Neural cell (in vitro differentiated cells): Measurements from ENCODE around the gene GNPTAB. TPM values are rescaled to one million over a fixed set of nuclear protein-coding genes. Genes with fewer than 3 reads are reported as not detected.

Experiments
- H2AFZ ChIP-seq: fragments of 200-600, 300-800 bp; sonication (generic), shearing (Covaris generic); 2 replicates; pipeline ENCODE4 v1.6.0; 2014; ENCODE audit warnings: low read depth, mild to moderate bottlenecking, antibody characterized with exemption, low read length, moderate library complexity
- H3F3A ChIP-seq: fragments of 200-600 bp; shearing (Covaris generic); 2 replicates; pipeline ENCODE4 v1.6.1; 2016; ENCODE audit warnings: mild to moderate bottlenecking, moderate library complexity, mixed read lengths, antibody characterized with exemption, low read length; ENCODE audit not compliant: insufficient read depth, poor library complexity, severe bottlenecking
- H3K27ac ChIP-seq: fragments of 200-600, 300-800 bp; sonication (generic), shearing (Covaris generic); 2 replicates; pipeline ENCODE4 v1.5.1; 2014; ENCODE audit warnings: mild to moderate bottlenecking, low read length, moderate library complexity
- H3K27me3 ChIP-seq: fragments of 300-800, 200-600 bp; sonication (generic), shearing (Covaris generic); 2 replicates; pipeline ENCODE4 v1.6.0; 2014; ENCODE audit warnings: mild to moderate bottlenecking, low read depth, low read length, moderate library complexity; ENCODE audit not compliant: insufficient read depth
- H3K36me3 ChIP-seq: fragments of 300-800, 200-600 bp; sonication (generic), shearing (Covaris generic); 2 replicates; pipeline ENCODE4 v1.5.1; 2014; ENCODE audit warnings: mild to moderate bottlenecking, antibody characterized with exemption, low read length, moderate library complexity; ENCODE audit not compliant: insufficient read depth
- H3K4me2 ChIP-seq: fragments of 300-800, 200-600 bp; sonication (generic), shearing (Covaris generic); 2 replicates; pipeline ENCODE4 v1.6.0; 2014; ENCODE audit warnings: mild to moderate bottlenecking, low read length
- H3K4me3 ChIP-seq: fragments of 300-800, 200-600 bp; sonication (generic), shearing (Covaris generic); 2 replicates; pipeline ENCODE4 v1.5.1; 2014; ENCODE audit warnings: mild to moderate bottlenecking, low read length, moderate library complexity
- H3K79me2 ChIP-seq: fragments of 200-600 bp; shearing (Covaris generic); replicated peaks from 2 replicates; pipeline ENCODE4 v1.6.0; 2014; ENCODE audit warnings: mild to moderate bottlenecking, low read length, moderate library complexity; ENCODE audit not compliant: insufficient read depth
- H3K9ac ChIP-seq: fragments of 300-800, 200-600 bp; sonication (generic), shearing (Covaris generic); 2 replicates; pipeline ENCODE4 v1.6.1; 2016; ENCODE audit warnings: mild to moderate bottlenecking, low read length, mixed read lengths
- H3K9me2 ChIP-seq: fragments of 200-600 bp; shearing (Covaris generic); 2 replicates; pipeline ENCODE4 v1.6.1; 2016; ENCODE audit warnings: mild to moderate bottlenecking, low read length, mixed read lengths; ENCODE audit not compliant: insufficient read depth
- H3K9me3 ChIP-seq: fragments of 200-600, 300-800 bp; sonication (generic), shearing (Covaris generic); 2 replicates; pipeline ENCODE4 v1.6.1; 2016; ENCODE audit warnings: mild to moderate bottlenecking, mixed run types, low read length, moderate library complexity, mixed read lengths
- H4K20me1 ChIP-seq: fragments of 200-600 bp; shearing (Covaris generic); 2 replicates; pipeline ENCODE4 v1.6.1; 2016; ENCODE audit warnings: mild to moderate bottlenecking, mixed run types; ENCODE audit not compliant: insufficient read depth
- CTCF ChIP-seq: fragments of 450-650 bp; IDR thresholded peaks from 2 replicates; pipeline ENCODE4 v1.5.1; 2014; ENCODE audit warnings: antibody characterized with exemption, mild to moderate bottlenecking, moderate library complexity; ENCODE audit not compliant: poor library complexity, severe bottlenecking
- EP300 ChIP-seq: fragments of 450-650 bp; conservative IDR thresholded peaks from 2 replicates; pipeline ENCODE4 v1.6.1; 2014; ENCODE audit warnings: antibody characterized with exemption, mild to moderate bottlenecking, moderate library complexity; ENCODE audit not compliant: poor library complexity, severe bottlenecking
- EZH2 ChIP-seq: fragments of 200-600, 300-800 bp; shearing (Covaris generic), sonication (generic); IDR thresholded peaks from 2 replicates; pipeline ENCODE4 v1.6.1; 2014; ENCODE audit warnings: antibody characterized with exemption, low read length, borderline replicate concordance, mild to moderate bottlenecking; ENCODE audit not compliant: insufficient read depth, poor library complexity, severe bottlenecking
- MXI1 ChIP-seq: fragments of 450-650 bp; conservative IDR thresholded peaks from 2 replicates; pipeline ENCODE4 v1.6.1; 2014; ENCODE audit warnings: antibody characterized with exemption, mild to moderate bottlenecking; ENCODE audit not compliant: poor library complexity, severe bottlenecking
- POLR2AphosphoS5 ChIP-seq: IDR thresholded peaks from 2 replicates; pipeline ENCODE4 v1.6.1; 2012
- RAD21 ChIP-seq: fragments of 450-650 bp; conservative IDR thresholded peaks from 2 replicates; pipeline ENCODE4 v1.6.1; 2014; ENCODE audit warnings: antibody characterized with exemption, mild to moderate bottlenecking, moderate library complexity
- REST ChIP-seq: IDR thresholded peaks from 2 replicates; pipeline ENCODE4 v1.6.1; 2012; ENCODE audit warnings: borderline replicate concordance
- SMC3 ChIP-seq: fragments of 450-650 bp; conservative IDR thresholded peaks from 2 replicates; pipeline ENCODE4 v1.6.1; 2014; ENCODE audit warnings: antibody characterized with exemption, mild to moderate bottlenecking, moderate library complexity; ENCODE audit not compliant: poor library complexity
- TAF1 ChIP-seq: IDR thresholded peaks from 2 replicates; pipeline ENCODE4 v1.6.1; 2012; ENCODE audit warnings: low read depth
- polyA plus RNA-seq: library from polyadenylated mRNA; depleted of rRNA; stranded (reverse); fragments of >200 nt; gene quantifications from 2 replicates; pipeline ENCODE4 v1.2.3, GENCODE V29; 2014

The GNPTAB gene
- polyA plus RNA-seq, 1 donor from 2014 or later: 80.0 TPM

- TF ChIP-seq POLR2AphosphoS5: no peak
- H3K9ac ChIP-seq: no peak overlapping the region
- no peaks in the 10 kb centered on the region for H3K9me3 ChIP-seq
- no peak overlapping the region for H3K4me3 ChIP-seq
- no peaks in the 10 kb centered on the region for H3K9me2 ChIP-seq
- no peaks in the 10 kb centered on the region for H4K20me1 ChIP-seq
- H3K4me2 ChIP-seq: no peak overlapping the region
- no peak overlapping the region for H3K27ac ChIP-seq
- no peaks in the 10 kb centered on the region for H3K27me3 ChIP-seq
- no peaks in the 10 kb centered on the region for H3K36me3 ChIP-seq
- no peaks in the 10 kb centered on the region for H3K79me2 ChIP-seq
- H3F3A ChIP-seq: no peaks in the 10 kb centered on the region
- H2AFZ ChIP-seq: no peak overlapping the region
These were observed 45.1 kb downstream of the GNPTAB start for GRCh38 chr12:101785671-101786070.

DNA sequence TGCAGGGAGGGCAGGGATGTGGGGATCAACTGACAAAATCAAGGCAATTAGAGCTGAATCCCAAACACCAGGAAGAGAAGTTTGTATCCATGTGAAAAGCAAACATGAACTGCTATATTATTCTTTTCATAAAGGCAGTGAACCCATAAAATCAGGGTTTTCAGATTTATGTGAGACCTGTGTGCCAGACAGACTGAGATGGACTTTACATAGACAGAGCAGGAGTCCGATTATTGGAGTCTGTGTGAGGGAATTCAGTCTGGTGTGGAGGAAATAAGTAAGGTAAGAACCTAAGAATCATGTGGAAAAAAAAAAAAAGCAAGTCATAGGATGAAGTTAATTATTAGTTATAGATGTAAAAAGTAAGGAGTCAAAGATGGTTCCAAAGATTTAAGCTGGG lies 46.4 kb downstream of the GNPTAB start:
- H2AFZ ChIP-seq: no peak overlapping the region
- H3K9ac ChIP-seq: no peak overlapping the region
- H3K36me3 ChIP-seq: no peaks in the 10 kb centered on the region
- no peak overlapping the region for H3K4me3 ChIP-seq
- TF ChIP-seq SMC3: no peak
- no peak for TF ChIP-seq MXI1
- no peak for TF ChIP-seq EZH2
- TF ChIP-seq TAF1: no peak
- TF ChIP-seq RAD21: no peak
- no peak for TF ChIP-seq EP300
- TF ChIP-seq POLR2AphosphoS5: no peak
- TF ChIP-seq REST: no peak
- no peak for TF ChIP-seq CTCF
- no peak overlapping the region for H3K4me2 ChIP-seq
- no peaks in the 10 kb centered on the region for H4K20me1 ChIP-seq
- no peaks in the 10 kb centered on the region for H3F3A ChIP-seq
- no peaks in the 10 kb centered on the region for H3K79me2 ChIP-seq
- no peak overlapping the region for H3K27ac ChIP-seq
- H3K27me3 ChIP-seq: no peaks in the 10 kb centered on the region
- H3K9me3 ChIP-seq: no peaks in the 10 kb centered on the region
- H3K9me2 ChIP-seq: no peaks in the 10 kb centered on the region

DNA sequence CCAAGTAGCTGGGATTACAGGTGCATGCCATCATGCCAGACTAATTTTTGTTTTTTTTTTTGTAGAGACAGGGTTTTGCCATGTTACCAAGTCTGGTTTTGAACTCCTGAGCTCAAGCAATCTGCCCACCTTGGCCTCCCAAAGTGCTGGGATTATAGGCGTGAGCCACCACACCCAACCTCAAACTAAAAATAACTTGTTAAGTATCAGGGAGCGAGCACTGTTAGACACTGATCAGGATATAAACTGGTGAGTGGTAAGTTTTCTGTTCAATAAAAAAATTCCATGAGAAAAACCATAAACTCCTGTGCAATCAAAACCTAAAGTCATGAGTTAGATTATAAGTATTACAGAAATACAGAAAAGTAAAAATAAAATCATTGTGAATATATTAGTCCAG lies 46.9 kb downstream of the GNPTAB start:
- no peak overlapping the region for H3K27ac ChIP-seq
- no peaks in the 10 kb centered on the region for H3K9me2 ChIP-seq
- H3K4me3 ChIP-seq: no peak overlapping the region
- no peaks in the 10 kb centered on the region for H3K9me3 ChIP-seq
- H3K9ac ChIP-seq: no peak overlapping the region
- H3K36me3 ChIP-seq: no peaks in the 10 kb centered on the region
- H3K27me3 ChIP-seq: no peaks in the 10 kb centered on the region
- TF ChIP-seq MXI1 (no peak), POLR2AphosphoS5 (no peak), EP300 (no peak), TAF1 (no peak), EZH2 (no peak), CTCF (no peak), SMC3 (no peak), REST (no peak), RAD21 (no peak)
- no peak overlapping the region for H3K4me2 ChIP-seq
- no peak overlapping the region for H2AFZ ChIP-seq
- H4K20me1 ChIP-seq: no peaks in the 10 kb centered on the region
- no peaks in the 10 kb centered on the region for H3F3A ChIP-seq
- no peaks in the 10 kb centered on the region for H3K79me2 ChIP-seq
